NOMO-1 treated with DMSO at 0.1 percent for 48 hours (cell line): Measurements from ENCODE around the gene FADS2.

Source experiments
- DNase-seq: peaks from one replicate; lab custom pipeline; 2025; ENCODE audit not compliant: unreplicated experiment; lab: John Stamatoyannopoulos, UW

FADS2 gene

GRCh38 chr11:61820174-61820573 lies 7.9 kb upstream of the FADS2 start:
- no peak for DNase-seq

- DNase-seq: peak; percentile 67
These were observed 1.1 kb upstream of the FADS2 start for GRCh38 chr11:61826930-61827570.

- no peak for DNase-seq
These were observed 204 bp downstream of the FADS2 start for GRCh38 chr11:61828379-61828628.

GRCh38 chr11:61828629-61829407 lies 718 bp downstream of the FADS2 start:
- peak; percentile 10 for DNase-seq

- no peak for DNase-seq
These were observed 1.7 kb downstream of the FADS2 start for GRCh38 chr11:61829806-61830205.

- no peak for DNase-seq
These were observed 2.4 kb downstream of the FADS2 start for GRCh38 chr11:61830237-61831105.

- no peak for DNase-seq
These were observed 4.1 kb downstream of the FADS2 start for GRCh38 chr11:61832207-61832606.

GRCh38 chr11:61832754-61833153 lies 4.7 kb downstream of the FADS2 start:
- DNase-seq: no peak

GRCh38 chr11:61833471-61833870 lies 5.4 kb downstream of the FADS2 start:
- no peak for DNase-seq

- DNase-seq: no peak
These were observed 5.8 kb downstream of the FADS2 start for GRCh38 chr11:61833926-61834277.

- peak; percentile 89 for DNase-seq
These were observed 6.4 kb downstream of the FADS2 start for GRCh38 chr11:61834278-61835048.

GRCh38 chr11:61836193-61836592 lies 8.1 kb downstream of the FADS2 start:
- DNase-seq: no peak

GRCh38 chr11:61837411-61838005 lies 9.4 kb downstream of the FADS2 start:
- DNase-seq: no peak

- no peak for DNase-seq
These were observed 10.4 kb downstream of the FADS2 start for GRCh38 chr11:61838501-61838900.

GRCh38 chr11:61838921-61839320 lies 10.8 kb downstream of the FADS2 start:
- no peak for DNase-seq

- DNase-seq: no peak
These were observed 11.6 kb downstream of the FADS2 start for GRCh38 chr11:61839742-61840141.

GRCh38 chr11:61840371-61840770 lies 12.3 kb downstream of the FADS2 start:
- DNase-seq: no peak

GRCh38 chr11:61841636-61842527 lies 13.8 kb downstream of the FADS2 start:
- DNase-seq: no peak

- no peak for DNase-seq
These were observed 14.4 kb downstream of the FADS2 start for GRCh38 chr11:61842528-61842820.

GRCh38 chr11:61844909-61845565 lies 16.9 kb downstream of the FADS2 start:
- no peak for DNase-seq
